HG03571 (cell line): ENCODE measurements around the gene SIGLEC11.

ENCODE experiments used
- ATAC-seq: cut with Tn5 transposase; IDR thresholded peaks from one replicate; pipeline ENCODE4 v1.9.1; 2021; ENCODE audit not compliant: unreplicated experiment

Gene SIGLEC11

GRCh38 chr19:49907745-49908446, 53.1 kb downstream of the SIGLEC11 start:
- no peak for ATAC-seq

GRCh38 chr19:49906879-49907564, 54.0 kb downstream of the SIGLEC11 start:
- ATAC-seq, result no peak

- ATAC-seq, result no peak
Measured at GRCh38 chr19:49904136-49904535, 56.8 kb downstream of the SIGLEC11 start.
